ENCODE results near the gene MICALL2.

The MICALL2 gene

DNA sequence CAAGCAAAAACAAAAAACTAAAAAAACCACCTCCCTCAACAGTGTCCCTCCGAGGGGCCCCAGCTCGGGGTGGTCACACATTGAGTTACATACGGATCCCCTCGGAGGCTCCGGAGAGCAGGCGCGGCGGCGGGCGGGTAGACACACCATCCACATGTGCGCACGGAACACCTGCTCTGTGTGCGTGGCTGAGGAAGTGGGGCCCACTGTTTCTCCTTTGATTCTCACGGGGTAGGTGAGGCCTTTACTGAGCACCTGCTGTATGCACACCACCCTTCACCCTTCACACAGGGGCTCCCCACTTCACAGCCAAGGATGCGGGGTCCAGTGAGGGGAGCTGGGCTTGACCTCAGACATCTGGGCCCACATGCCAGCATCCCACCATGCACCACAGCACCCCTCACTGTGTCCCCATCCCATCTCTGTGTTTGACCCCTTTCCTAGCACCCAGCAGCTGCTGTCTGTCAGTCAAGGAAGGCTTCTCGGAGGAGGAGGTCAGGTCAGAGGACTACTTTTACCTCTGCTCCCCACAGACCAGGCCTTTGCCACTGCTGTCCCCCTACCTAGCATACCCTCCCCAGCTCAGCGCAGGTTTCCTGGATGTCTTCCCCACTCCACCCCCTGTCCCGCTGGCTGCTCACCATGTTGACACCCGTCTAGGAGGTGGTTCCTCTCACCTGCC is 71.1 kb downstream of the MICALL2 start:
- no peak for DNase-seq

DNA sequence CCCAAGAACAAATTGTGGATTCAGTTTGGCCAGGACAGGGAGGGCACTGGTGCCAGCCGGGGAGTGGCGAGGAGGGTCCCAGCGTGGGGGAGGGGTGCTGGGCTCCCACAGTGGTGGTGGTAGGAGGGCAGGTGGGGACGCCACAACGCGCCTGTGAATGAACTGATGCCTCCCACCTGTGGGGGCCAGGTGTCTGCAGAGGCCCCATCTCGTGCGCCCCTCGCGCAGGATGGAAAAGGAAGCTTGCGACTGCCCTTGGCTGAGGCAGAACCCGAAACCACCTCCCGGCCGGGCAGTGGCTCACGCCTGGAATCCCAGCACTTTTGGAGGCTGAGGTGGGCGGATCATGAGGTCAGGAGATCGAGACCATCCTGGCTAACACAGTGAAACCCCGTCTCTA is 72.0 kb downstream of the MICALL2 start:
- no peak for DNase-seq

DNA sequence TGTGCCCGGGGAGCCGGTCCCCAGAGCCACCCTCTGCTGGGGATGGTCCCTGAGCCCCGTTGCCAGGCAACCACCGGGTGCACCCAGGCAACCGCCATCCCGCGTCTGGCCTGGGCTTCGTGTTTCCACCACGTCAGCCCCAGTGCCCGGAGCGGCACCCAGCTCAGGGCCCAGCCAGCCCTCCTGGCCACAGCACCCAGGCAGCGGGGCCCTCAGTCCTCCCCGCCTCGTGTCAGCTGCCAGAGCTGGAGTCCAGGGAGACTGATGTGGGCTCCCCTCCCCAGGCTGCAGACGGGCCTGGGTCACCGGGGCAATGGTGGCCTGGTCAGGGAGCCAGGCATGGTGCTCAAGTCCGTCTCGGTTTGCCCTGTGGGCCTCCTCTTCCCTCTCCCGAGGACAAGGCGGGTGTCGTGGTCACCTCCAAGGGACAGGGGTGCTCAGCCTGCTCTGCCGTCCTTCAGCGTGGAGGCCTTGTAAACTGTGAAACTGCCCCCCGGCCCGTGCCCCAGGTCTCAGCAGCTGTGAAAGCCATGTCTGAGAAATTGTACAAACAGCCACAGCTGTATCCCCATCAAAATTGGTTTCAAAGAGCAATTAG is 72.5 kb downstream of the MICALL2 start:
- no peak for DNase-seq

DNA sequence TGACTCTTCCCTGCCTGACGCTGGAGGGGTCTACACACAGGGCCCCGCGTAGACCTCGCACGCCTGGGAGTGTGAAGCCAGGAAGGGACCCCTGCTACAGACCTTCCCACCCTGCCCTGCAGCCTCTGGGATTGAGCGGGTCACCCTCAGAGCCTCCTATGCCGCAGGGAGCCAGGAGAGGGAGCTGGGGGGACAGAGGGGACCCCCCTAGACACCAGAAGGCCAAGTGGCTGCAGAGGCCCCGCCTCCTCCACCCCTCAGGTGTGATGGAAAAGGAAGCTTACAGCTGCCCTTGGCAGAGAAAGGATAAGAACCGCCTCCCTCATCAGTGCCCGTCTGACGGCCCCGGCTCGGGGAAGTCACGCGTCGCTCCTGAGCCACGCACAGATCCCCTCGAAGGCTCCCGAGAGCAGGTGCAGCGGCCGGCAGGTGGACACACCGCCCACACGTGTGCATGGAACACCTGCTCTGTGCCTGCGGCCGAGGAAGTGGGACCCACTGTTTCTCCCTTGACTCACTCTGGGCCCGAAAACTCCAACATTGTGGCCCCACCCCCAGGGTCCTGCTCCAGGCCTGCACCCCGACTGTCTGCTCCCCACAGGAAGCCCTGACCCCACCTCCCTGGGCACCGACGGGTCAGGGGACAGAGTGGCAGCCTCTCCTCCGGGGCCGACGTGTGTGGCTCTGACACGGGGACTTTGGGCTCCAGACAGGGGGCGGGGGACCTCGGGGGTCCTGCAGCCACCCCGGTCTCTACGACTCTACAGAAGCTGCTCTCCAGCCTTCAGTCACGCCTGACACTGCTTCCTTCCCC is 73.3 kb downstream of the MICALL2 start:
- no peak for DNase-seq

DNA sequence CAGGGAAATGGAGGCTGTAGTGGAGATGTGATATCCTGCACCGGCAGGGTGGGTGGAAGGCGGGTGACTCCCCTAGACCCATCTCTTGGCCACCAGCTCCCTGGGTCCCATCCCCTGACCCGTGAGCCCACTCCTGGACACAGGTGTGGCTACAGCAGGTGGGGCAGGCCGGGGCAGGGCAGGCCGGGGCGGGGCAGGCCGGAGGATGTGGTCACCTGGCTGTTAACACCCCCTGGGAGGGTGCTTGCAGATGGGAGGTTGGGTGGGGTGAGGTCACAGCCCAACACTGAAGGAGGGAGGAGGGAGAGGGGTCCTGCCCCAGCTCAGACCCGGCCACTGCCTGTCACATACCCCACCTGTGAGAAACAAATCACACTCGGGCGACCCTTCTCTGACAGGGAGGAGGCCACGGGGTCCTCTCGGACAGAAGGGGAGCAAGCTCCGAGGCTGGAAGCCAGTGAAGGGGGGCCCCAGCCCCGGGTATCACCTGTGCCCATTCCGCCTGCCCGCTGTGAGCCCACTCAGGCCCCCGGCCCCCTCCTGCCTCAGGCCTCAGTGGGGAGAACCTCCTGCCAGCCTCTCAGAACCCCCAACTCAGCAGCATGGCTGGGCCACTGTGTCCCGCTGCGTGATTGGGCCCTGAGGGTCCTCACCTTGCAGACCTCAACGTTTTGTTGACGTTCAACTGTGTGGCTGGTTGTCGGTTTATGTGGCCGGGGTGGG is 74.0 kb downstream of the MICALL2 start:
- DNase-seq: no peak
